AG04449 (cell line): ENCODE results near the gene RFX4.

Source experiments
- CTCF ChIA-PET: fragments of 350-600 bp; formaldehyde crosslinking; extraction: SDS; loops from one replicate; lab custom pipeline; 2021; ENCODE audit warnings: antibody characterized with exemption; lab: Yijun Ruan, JAX
- POLR2A ChIA-PET: fragments of 400-600, 350-600 bp; formaldehyde crosslinking; extraction: SDS; loops from one replicate; lab custom pipeline; 2020; ENCODE audit warnings: antibody characterized with exemption, inconsistent platforms; lab: Yijun Ruan, JAX
- DNase-seq: peaks from one replicate; pipeline ENCODE4 v3.0.0-alpha.2; 2010; ENCODE audit warnings: low read depth, low spot score
- H3K4me3 ChIP-seq: 2 replicates; pipeline ENCODE4 v1.5.1; 2011; ENCODE audit warnings: low read depth, mild to moderate bottlenecking, control low read depth, low read length
- CTCF ChIP-seq: IDR thresholded peaks from one replicate; pipeline ENCODE4 v1.5.1; 2011; ENCODE audit warnings: mild to moderate bottlenecking, moderate library complexity, low read length, control low read depth, inconsistent platforms; ENCODE audit not compliant: insufficient read depth; ENCODE audit errors: missing control alignments

RFX4 gene

GRCh38 chr12:106573239-106573638 lies 9.6 kb upstream of the RFX4 start:
- H3K4me3 ChIP-seq = no peak overlapping the region
- ChIA-PET CTCF (no interaction called here), POLR2A (no interaction called here)

DNA sequence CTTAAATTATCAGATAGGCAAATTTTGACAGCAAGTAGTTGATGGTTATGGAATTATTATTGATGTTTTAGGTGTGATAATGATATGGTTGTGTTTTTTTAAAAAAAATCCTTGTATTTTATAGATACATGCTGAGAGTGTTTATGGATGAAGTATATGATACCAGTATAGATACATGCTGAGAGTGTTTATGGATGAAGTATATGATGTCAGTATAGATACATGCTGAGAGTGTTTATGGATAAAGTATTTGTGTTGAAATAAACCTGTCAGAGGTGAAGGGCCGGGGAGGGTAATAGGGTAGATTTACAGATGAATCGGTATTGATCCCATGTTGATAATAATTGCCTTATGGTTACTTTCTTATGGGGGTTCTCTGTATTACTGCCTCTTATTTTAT lies 6.0 kb upstream of the RFX4 start:
- ChIA-PET CTCF (no interaction called here), POLR2A (no interaction called here)
- H3K4me3 ChIP-seq = no peak overlapping the region
- TF ChIP-seq CTCF = no peak
- no peak for DNase-seq

More at GRCh38 chr12:106573239-106573638, 9.6 kb upstream of the RFX4 start:
- no peak for DNase-seq
- no peak for TF ChIP-seq CTCF

- H3K4me3 ChIP-seq = no peak overlapping the region
- ChIA-PET CTCF (no interaction called here), POLR2A (no interaction called here)
Observed at GRCh38 chr12:106580671-106581508, 1.9 kb upstream of the RFX4 start.

DNA sequence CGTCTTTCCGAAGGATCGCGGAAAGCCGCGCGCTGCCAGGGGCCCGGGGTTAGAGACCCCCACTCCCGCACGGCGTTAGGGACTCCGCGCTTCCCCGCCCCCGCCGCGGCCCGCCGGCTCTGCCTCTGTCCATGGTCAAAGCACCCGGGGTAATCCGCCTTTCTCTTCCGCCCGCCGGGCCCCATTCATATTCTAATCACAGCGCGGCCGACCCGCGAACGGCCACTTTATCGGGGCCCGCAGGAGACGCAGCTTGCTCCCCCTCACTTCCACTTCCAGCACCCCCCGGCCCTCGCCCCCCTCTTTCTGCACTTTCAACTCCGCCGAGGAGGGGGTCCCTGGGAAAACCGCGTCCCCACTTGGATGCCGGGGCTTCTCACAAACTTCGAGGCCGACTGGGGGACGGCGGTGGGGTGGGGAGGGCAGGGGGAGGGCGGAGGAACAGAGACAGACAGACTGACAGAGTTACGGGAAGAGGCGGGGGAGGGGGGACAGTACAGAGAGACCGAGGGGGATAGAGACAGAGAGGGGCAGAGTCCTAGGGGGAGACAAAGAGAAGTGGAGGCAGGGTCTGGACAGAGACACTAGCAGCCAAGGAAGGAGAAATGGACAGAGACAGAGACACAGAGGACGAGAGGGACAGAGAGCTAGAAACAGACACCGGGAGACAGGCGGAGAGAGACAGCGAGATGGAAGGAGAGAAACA lies 1.1 kb upstream of the RFX4 start:
- no peak for TF ChIP-seq CTCF
- ChIA-PET POLR2A (interaction anchor here (0.6 kb wide), 1 partner anchor 203 kb away, joined by 3 read pairs; no protein-coding TSS in a partner anchor), CTCF (no interaction called here)
- no peak for DNase-seq
- no peak overlapping the region for H3K4me3 ChIP-seq

More at GRCh38 chr12:106580671-106581508, 1.9 kb upstream of the RFX4 start:
- DNase-seq = no peak
- TF ChIP-seq CTCF = no peak

- ChIA-PET CTCF (no interaction called here), POLR2A (interaction anchor here (0.6 kb wide), 1 partner anchor 203 kb away, joined by 3 read pairs; no protein-coding TSS in a partner anchor)
- no peak overlapping the region for H3K4me3 ChIP-seq
- no peak for DNase-seq
- TF ChIP-seq CTCF = no peak
Observed at GRCh38 chr12:106582249-106582591, 584 bp upstream of the RFX4 start.
